Measurements from ENCODE around the gene IER3. TPM values are rescaled to one million over a fixed set of nuclear protein-coding genes. Genes with fewer than 3 reads are reported as not detected.
A peak's percentile ranks its signal among the peaks of the same experiment; 100 is the strongest.

The IER3 gene
- total RNA-seq, 2 donors from 2014 or later = 128 to 346 TPM

- Mint-ChIP-seq H3K4me1 (ENCODE audit: low read depth in 2 of 2) (peaks cover 13 to 27% of the 10 kb centered on the region in 2 donors), H3K27me3 (no peaks in the 10 kb centered on the region), H3K36me3 (no peaks in the 10 kb centered on the region), H3K4me3 (no peak overlapping the region), H3K27ac (no peak overlapping the region), H3K9me3 (no peaks in the 10 kb centered on the region)
- ATAC-seq (no peak), DNase-seq (ENCODE audit: low spot score) (no peak)
Measured at GRCh38 chr6:30749554-30750378, 5.4 kb upstream of the IER3 start.

GRCh38 chr6:30748851-30749540 is 4.6 kb upstream of the IER3 start:
- Mint-ChIP-seq H3K27ac (peak overlapping the region in 1 of 2 donors; percentile 5), H3K36me3 (no peaks in the 10 kb centered on the region), H3K9me3 (no peaks in the 10 kb centered on the region), H3K27me3 (no peaks in the 10 kb centered on the region), H3K4me1 (ENCODE audit: low read depth in 2 of 2) (peaks cover 18 to 30% of the 10 kb centered on the region in 2 donors), H3K4me3 (no peak overlapping the region)
- ATAC-seq = no peak
- DNase-seq (ENCODE audit: low spot score) = no peak

- no peak for DNase-seq (ENCODE audit: low spot score)
- no peak for ATAC-seq
- H3K4me1 Mint-ChIP-seq (ENCODE audit: low read depth in 2 of 2) = peaks cover 23 to 30% of the 10 kb centered on the region in 2 donors
- H3K36me3 Mint-ChIP-seq = peaks cover 8% of the 10 kb centered on the region
- H3K4me3 Mint-ChIP-seq = no peak overlapping the region
- H3K27me3 Mint-ChIP-seq = no peaks in the 10 kb centered on the region
- no peaks in the 10 kb centered on the region for H3K9me3 Mint-ChIP-seq
- H3K27ac Mint-ChIP-seq = peak overlapping the region; percentile 10 to 22
Measured at GRCh38 chr6:30747902-30748769, 3.8 kb upstream of the IER3 start.

- Mint-ChIP-seq H3K27ac (peak overlapping the region; percentile 10 to 22), H3K36me3 (peaks cover 11% of the 10 kb centered on the region), H3K27me3 (no peaks in the 10 kb centered on the region), H3K9me3 (no peaks in the 10 kb centered on the region), H3K4me1 (ENCODE audit: low read depth in 2 of 2) (peaks cover 23 to 29% of the 10 kb centered on the region in 2 donors), H3K4me3 (no peak overlapping the region)
- no peak for DNase-seq (ENCODE audit: low spot score)
- no peak for ATAC-seq
Measured at GRCh38 chr6:30747300-30747687, 2.9 kb upstream of the IER3 start.

- Mint-ChIP-seq H3K36me3 (peaks cover 38% of the 10 kb centered on the region), H3K4me3 (peak overlapping the region; percentile 94), H3K27me3 (no peaks in the 10 kb centered on the region), H3K4me1 (ENCODE audit: low read depth in 2 of 2) (peaks cover 56 to 60% of the 10 kb centered on the region in 2 donors), H3K9me3 (no peaks in the 10 kb centered on the region), H3K27ac (peak overlapping the region; percentile 87 to 95)
- ATAC-seq (peak; percentile 0 to 8), DNase-seq (ENCODE audit: low spot score) (peak; percentile 68)
Measured at GRCh38 chr6:30743099-30744053, 971 bp downstream of the IER3 start.

GRCh38 chr6:30742316-30743098 is 1.8 kb downstream of the IER3 start, which contains the start of gene FLOT1:
FLOT1 (minus strand) TSS chr6:30742687; CDS start chr6:30742189, 498 bp downstream.
- peak; percentile 100 for DNase-seq (ENCODE audit: low spot score)
- Mint-ChIP-seq H3K36me3 (peaks cover 38% of the 10 kb centered on the region), H3K4me1 (ENCODE audit: low read depth in 2 of 2) (peaks cover 57 to 67% of the 10 kb centered on the region in 2 donors), H3K27me3 (no peaks in the 10 kb centered on the region), H3K27ac (peak within 1 kb of the TSS; percentile 87 to 95), H3K4me3 (peak within 1 kb of the TSS; percentile 94), H3K9me3 (no peaks in the 10 kb centered on the region)
- peak; percentile 87 to 90 for ATAC-seq

- peak overlapping the region; percentile 87 to 95 for H3K27ac Mint-ChIP-seq
- H3K4me3 Mint-ChIP-seq = peak overlapping the region; percentile 94
- no peaks in the 10 kb centered on the region for H3K27me3 Mint-ChIP-seq
- DNase-seq (ENCODE audit: low spot score) = no peak
- H3K36me3 Mint-ChIP-seq = peaks cover 40% of the 10 kb centered on the region
- H3K9me3 Mint-ChIP-seq = no peaks in the 10 kb centered on the region
- ATAC-seq = peak in 1 of 2 donors; percentile 4
- peaks cover 59 to 69% of the 10 kb centered on the region in 2 donors for H3K4me1 Mint-ChIP-seq (ENCODE audit: low read depth in 2 of 2)
Measured at GRCh38 chr6:30741789-30742315, 2.5 kb downstream of the IER3 start.

- Mint-ChIP-seq H3K9me3 (no peaks in the 10 kb centered on the region), H3K36me3 (peaks cover 45% of the 10 kb centered on the region), H3K27me3 (no peaks in the 10 kb centered on the region), H3K4me1 (ENCODE audit: low read depth in 2 of 2) (peaks cover 62 to 74% of the 10 kb centered on the region in 2 donors), H3K27ac (peak overlapping the region; percentile 87 to 95), H3K4me3 (peak overlapping the region; percentile 94)
- ATAC-seq (no peak), DNase-seq (ENCODE audit: low spot score) (no peak)
Measured at GRCh38 chr6:30741063-30741779, 3.1 kb downstream of the IER3 start.

- Mint-ChIP-seq H3K4me1 (ENCODE audit: low read depth in 2 of 2) (peaks cover 68 to 79% of the 10 kb centered on the region in 2 donors), H3K4me3 (peak overlapping the region; percentile 94), H3K27ac (peak overlapping the region; percentile 87 to 95), H3K36me3 (peaks cover 50% of the 10 kb centered on the region), H3K9me3 (no peaks in the 10 kb centered on the region), H3K27me3 (no peaks in the 10 kb centered on the region)
- DNase-seq (ENCODE audit: low spot score) = no peak
- no peak for ATAC-seq
Measured at GRCh38 chr6:30740540-30740870, 3.8 kb downstream of the IER3 start.

- Mint-ChIP-seq H3K4me3 (peak overlapping the region; percentile 94), H3K9me3 (no peaks in the 10 kb centered on the region), H3K27ac (peak overlapping the region; percentile 12 to 87), H3K27me3 (no peaks in the 10 kb centered on the region), H3K36me3 (peaks cover 49% of the 10 kb centered on the region), H3K4me1 (ENCODE audit: low read depth in 2 of 2) (peaks cover 62 to 64% of the 10 kb centered on the region in 2 donors)
- DNase-seq (ENCODE audit: low spot score) (no peak), ATAC-seq (no peak)
Measured at GRCh38 chr6:30738532-30738931, 5.8 kb downstream of the IER3 start.

GRCh38 chr6:30735668-30736314 is 8.6 kb downstream of the IER3 start:
- Mint-ChIP-seq H3K9me3 (no peaks in the 10 kb centered on the region), H3K36me3 (peaks cover 36% of the 10 kb centered on the region), H3K4me3 (peak overlapping the region; percentile 86), H3K27ac (peak overlapping the region; percentile 87 to 89), H3K4me1 (ENCODE audit: low read depth in 2 of 2) (peaks cover 54 to 59% of the 10 kb centered on the region in 2 donors), H3K27me3 (no peaks in the 10 kb centered on the region)
- no peak for ATAC-seq
- DNase-seq (ENCODE audit: low spot score) = no peak
